Measurements from ENCODE around the gene SKAP2.

The SKAP2 gene

GRCh38 chr7:26724795-26725194 lies 139.6 kb downstream of the SKAP2 start:
- H3K27me3 ChIP-seq (ENCODE audit: control insufficient read depth, insufficient read depth, low read length) = no peaks in the 10 kb centered on the region
- H3K27ac ChIP-seq (ENCODE audit: low read depth, low read length) = no peak overlapping the region
- no peaks in the 10 kb centered on the region for H3K36me3 ChIP-seq (ENCODE audit: control insufficient read depth, insufficient read depth, low read length)
- no peak overlapping the region for H3K4me3 ChIP-seq (ENCODE audit: low read length)
- no peak overlapping the region for H3K9ac ChIP-seq (ENCODE audit: low read length)
- H3K4me1 ChIP-seq (ENCODE audit: control insufficient read depth, insufficient read depth, low read length) = no peaks in the 10 kb centered on the region

GRCh38 chr7:26723129-26723528 lies 141.3 kb downstream of the SKAP2 start:
- Histone ChIP-seq H3K9ac (ENCODE audit: low read length) (no peak overlapping the region), H3K4me1 (ENCODE audit: control insufficient read depth, insufficient read depth, low read length) (no peaks in the 10 kb centered on the region), H3K4me3 (ENCODE audit: low read length) (no peak overlapping the region), H3K36me3 (ENCODE audit: control insufficient read depth, insufficient read depth, low read length) (no peaks in the 10 kb centered on the region), H3K27ac (ENCODE audit: low read depth, low read length) (no peak overlapping the region), H3K27me3 (ENCODE audit: control insufficient read depth, insufficient read depth, low read length) (no peaks in the 10 kb centered on the region)

- no peaks in the 10 kb centered on the region for H3K36me3 ChIP-seq (ENCODE audit: control insufficient read depth, insufficient read depth, low read length)
- no peak overlapping the region for H3K27ac ChIP-seq (ENCODE audit: low read depth, low read length)
- H3K27me3 ChIP-seq (ENCODE audit: control insufficient read depth, insufficient read depth, low read length) = no peaks in the 10 kb centered on the region
- H3K9ac ChIP-seq (ENCODE audit: low read length) = no peak overlapping the region
- H3K4me3 ChIP-seq (ENCODE audit: low read length) = no peak overlapping the region
- H3K4me1 ChIP-seq (ENCODE audit: control insufficient read depth, insufficient read depth, low read length) = no peaks in the 10 kb centered on the region
Measured at GRCh38 chr7:26721450-26721849, 142.9 kb downstream of the SKAP2 start.

GRCh38 chr7:26718063-26718462 lies 146.3 kb downstream of the SKAP2 start:
- Histone ChIP-seq H3K27me3 (ENCODE audit: control insufficient read depth, insufficient read depth, low read length) (no peaks in the 10 kb centered on the region), H3K27ac (ENCODE audit: low read depth, low read length) (no peak overlapping the region), H3K9ac (ENCODE audit: low read length) (no peak overlapping the region)

GRCh38 chr7:26714438-26714837 lies 150.0 kb downstream of the SKAP2 start:
- Histone ChIP-seq H3K36me3 (ENCODE audit: control insufficient read depth, insufficient read depth, low read length) (no peaks in the 10 kb centered on the region), H3K27me3 (ENCODE audit: control insufficient read depth, insufficient read depth, low read length) (no peaks in the 10 kb centered on the region), H3K9ac (ENCODE audit: low read length) (no peak overlapping the region), H3K4me1 (ENCODE audit: control insufficient read depth, insufficient read depth, low read length) (no peaks in the 10 kb centered on the region), H3K27ac (ENCODE audit: low read depth, low read length) (no peak overlapping the region), H3K4me3 (ENCODE audit: low read length) (no peak overlapping the region)

More at GRCh38 chr7:26718063-26718462, 146.3 kb downstream of the SKAP2 start:
- Histone ChIP-seq H3K4me1 (ENCODE audit: control insufficient read depth, insufficient read depth, low read length) (no peaks in the 10 kb centered on the region), H3K4me3 (ENCODE audit: low read length) (no peak overlapping the region), H3K36me3 (ENCODE audit: control insufficient read depth, insufficient read depth, low read length) (no peaks in the 10 kb centered on the region)

GRCh38 chr7:26714006-26714405 lies 150.4 kb downstream of the SKAP2 start:
- H3K9ac ChIP-seq (ENCODE audit: low read length) = no peak overlapping the region
- H3K4me3 ChIP-seq (ENCODE audit: low read length) = no peak overlapping the region
- no peaks in the 10 kb centered on the region for H3K27me3 ChIP-seq (ENCODE audit: control insufficient read depth, insufficient read depth, low read length)
- no peak overlapping the region for H3K27ac ChIP-seq (ENCODE audit: low read depth, low read length)
- H3K36me3 ChIP-seq (ENCODE audit: control insufficient read depth, insufficient read depth, low read length) = no peaks in the 10 kb centered on the region
- no peaks in the 10 kb centered on the region for H3K4me1 ChIP-seq (ENCODE audit: control insufficient read depth, insufficient read depth, low read length)

GRCh38 chr7:26709210-26709990 lies 155.0 kb downstream of the SKAP2 start:
- Histone ChIP-seq H3K9ac (ENCODE audit: low read length) (no peak overlapping the region), H3K4me1 (ENCODE audit: control insufficient read depth, insufficient read depth, low read length) (peaks cover 13% of the 10 kb centered on the region), H3K27me3 (ENCODE audit: control insufficient read depth, insufficient read depth, low read length) (no peaks in the 10 kb centered on the region), H3K36me3 (ENCODE audit: control insufficient read depth, insufficient read depth, low read length) (no peaks in the 10 kb centered on the region), H3K4me3 (ENCODE audit: low read length) (no peak overlapping the region), H3K27ac (ENCODE audit: low read depth, low read length) (no peak overlapping the region)

- Histone ChIP-seq H3K4me1 (ENCODE audit: control insufficient read depth, insufficient read depth, low read length) (peaks cover 13% of the 10 kb centered on the region), H3K27ac (ENCODE audit: low read depth, low read length) (no peak overlapping the region), H3K27me3 (ENCODE audit: control insufficient read depth, insufficient read depth, low read length) (no peaks in the 10 kb centered on the region), H3K4me3 (ENCODE audit: low read length) (no peak overlapping the region), H3K9ac (ENCODE audit: low read length) (no peak overlapping the region), H3K36me3 (ENCODE audit: control insufficient read depth, insufficient read depth, low read length) (no peaks in the 10 kb centered on the region)
Measured at GRCh38 chr7:26705567-26705966, 158.8 kb downstream of the SKAP2 start.

GRCh38 chr7:26704786-26705185 lies 159.6 kb downstream of the SKAP2 start:
- Histone ChIP-seq H3K4me1 (ENCODE audit: control insufficient read depth, insufficient read depth, low read length) (peaks cover 13% of the 10 kb centered on the region), H3K4me3 (ENCODE audit: low read length) (no peak overlapping the region), H3K27me3 (ENCODE audit: control insufficient read depth, insufficient read depth, low read length) (no peaks in the 10 kb centered on the region), H3K27ac (ENCODE audit: low read depth, low read length) (no peak overlapping the region), H3K9ac (ENCODE audit: low read length) (no peak overlapping the region), H3K36me3 (ENCODE audit: control insufficient read depth, insufficient read depth, low read length) (no peaks in the 10 kb centered on the region)

GRCh38 chr7:26704036-26704435 lies 160.4 kb downstream of the SKAP2 start:
- no peak overlapping the region for H3K27ac ChIP-seq (ENCODE audit: low read depth, low read length)
- H3K9ac ChIP-seq (ENCODE audit: low read length) = no peak overlapping the region
- H3K36me3 ChIP-seq (ENCODE audit: control insufficient read depth, insufficient read depth, low read length) = no peaks in the 10 kb centered on the region
- no peak overlapping the region for H3K4me3 ChIP-seq (ENCODE audit: low read length)
- H3K4me1 ChIP-seq (ENCODE audit: control insufficient read depth, insufficient read depth, low read length) = peaks cover 13% of the 10 kb centered on the region
- no peaks in the 10 kb centered on the region for H3K27me3 ChIP-seq (ENCODE audit: control insufficient read depth, insufficient read depth, low read length)

GRCh38 chr7:26700893-26701292 lies 163.5 kb downstream of the SKAP2 start:
- no peaks in the 10 kb centered on the region for H3K36me3 ChIP-seq (ENCODE audit: control insufficient read depth, insufficient read depth, low read length)
- no peak overlapping the region for H3K27ac ChIP-seq (ENCODE audit: low read depth, low read length)
- no peak overlapping the region for H3K9ac ChIP-seq (ENCODE audit: low read length)

GRCh38 chr7:26700386-26700785 lies 164.0 kb downstream of the SKAP2 start:
- Histone ChIP-seq H3K36me3 (ENCODE audit: control insufficient read depth, insufficient read depth, low read length) (no peaks in the 10 kb centered on the region), H3K4me3 (ENCODE audit: low read length) (no peak overlapping the region), H3K27ac (ENCODE audit: low read depth, low read length) (no peak overlapping the region), H3K27me3 (ENCODE audit: control insufficient read depth, insufficient read depth, low read length) (no peaks in the 10 kb centered on the region), H3K9ac (ENCODE audit: low read length) (no peak overlapping the region), H3K4me1 (ENCODE audit: control insufficient read depth, insufficient read depth, low read length) (peaks cover 8% of the 10 kb centered on the region)

More at GRCh38 chr7:26700893-26701292, 163.5 kb downstream of the SKAP2 start:
- Histone ChIP-seq H3K27me3 (ENCODE audit: control insufficient read depth, insufficient read depth, low read length) (no peaks in the 10 kb centered on the region), H3K4me1 (ENCODE audit: control insufficient read depth, insufficient read depth, low read length) (peaks cover 11% of the 10 kb centered on the region), H3K4me3 (ENCODE audit: low read length) (no peak overlapping the region)

GRCh38 chr7:26699766-26700165 lies 164.6 kb downstream of the SKAP2 start:
- Histone ChIP-seq H3K9ac (ENCODE audit: low read length) (no peak overlapping the region), H3K27ac (ENCODE audit: low read depth, low read length) (no peak overlapping the region)

More at GRCh38 chr7:26699766-26700165, 164.6 kb downstream of the SKAP2 start:
- Histone ChIP-seq H3K4me1 (ENCODE audit: control insufficient read depth, insufficient read depth, low read length) (peaks cover 2% of the 10 kb centered on the region), H3K36me3 (ENCODE audit: control insufficient read depth, insufficient read depth, low read length) (no peaks in the 10 kb centered on the region), H3K27me3 (ENCODE audit: control insufficient read depth, insufficient read depth, low read length) (no peaks in the 10 kb centered on the region), H3K4me3 (ENCODE audit: low read length) (no peak overlapping the region)

Measured in rectal smooth muscle tissue (tissue), 1 donor.